ENCODE data around the gene RASAL2. TPM values are rescaled to one million over a fixed set of nuclear protein-coding genes. Genes with fewer than 3 reads are reported as not detected.

RASAL2 gene
- total and polyA plus RNA-seq, 9 of the 15 experiments (the other 6 are each of a cell fraction or from before 2014, with no cell fraction given), result 0.13 to 1.0 (median 0.62) TPM

DNA sequence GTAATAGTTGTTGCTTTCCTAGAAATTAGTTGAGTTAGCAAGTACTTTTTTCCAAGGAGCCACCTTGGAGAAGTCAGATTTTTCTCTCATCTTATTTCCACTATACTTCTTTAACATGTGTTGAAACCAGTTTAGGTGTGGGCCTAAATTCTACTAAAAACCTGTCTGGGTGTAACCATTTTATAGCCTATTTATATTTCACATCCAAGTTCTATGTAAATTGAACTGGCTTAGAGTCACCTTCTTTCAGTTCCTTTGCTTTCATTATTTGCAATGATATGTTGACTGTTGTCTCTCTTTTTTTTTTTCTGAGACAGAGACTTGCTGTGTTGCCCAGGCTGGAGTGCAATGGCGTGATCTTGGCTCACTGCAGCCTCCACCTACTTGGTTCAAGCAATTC lies 207.2 kb downstream of the RASAL2 start:
- Histone ChIP-seq H3K27me3 (ENCODE audit: control insufficient read depth in 2 of 2, insufficient read depth in 2 of 2, low read length in 2 of 2) (no peaks in the 10 kb centered on the region), H2AFZ (ENCODE audit: low read depth, low read length) (no peak overlapping the region), H3K9me1 (ENCODE audit: control insufficient read depth, insufficient read depth, low read length) (no peaks in the 10 kb centered on the region), H3K27ac (ENCODE audit: extremely low read depth, low read depth, low read length) (no peak overlapping the region), H3K4me3 (no peak overlapping the region), H4K20me1 (replicated peaks; ENCODE audit: control insufficient read depth, insufficient read depth, low read length) (no peaks in the 10 kb centered on the region), H3K4me1 (replicated peaks in 1 of 2; ENCODE audit: control insufficient read depth in 2 of 2, insufficient read depth in 2 of 2, low read length in 2 of 2) (no peaks in the 10 kb centered on the region), H3K9ac (ENCODE audit: insufficient read depth in 1 of 2, low read depth in 2 of 2, low read length in 2 of 2) (no peak overlapping the region), H3K9me3 (replicated peaks; ENCODE audit: control insufficient read depth, insufficient read depth, low read depth, low read length) (no peaks in the 10 kb centered on the region), H3K79me2 (ENCODE audit: control insufficient read depth, insufficient read depth, low read length) (no peaks in the 10 kb centered on the region), H3K4me2 (ENCODE audit: insufficient read depth, low read length) (no peak overlapping the region), H3K36me3 (ENCODE audit: control insufficient read depth, insufficient read depth, low read length) (no peaks in the 10 kb centered on the region)
- BruUV-seq (replicated peaks), result no TSS peak
- intact Hi-C loops (cut with micrococcal nuclease) (loop anchor here (10.0 kb wide), 2 partner anchors 704 to 1406 kb away; no protein-coding TSS in a partner anchor), in situ Hi-C loops (cut with MboI) (no loop called here)
- WGBS (ENCODE audit: insufficient coverage, low coverage, missing lambda C conversion rate), result 0% methylated on average over 1 of the region's 1 CpG
- CTCF ChIA-PET (ENCODE audit: low intra/inter-chr PET ratio), result no interaction called here
- no peak for ATAC-seq
- no peak for FAIRE-seq
- DNase-seq (ENCODE audit: extremely low read depth in 1 of 4, low spot score in 3 of 4), result no peak
- POLR2A ChIA-PET, result interaction anchor here (1.6 kb wide), 1 partner anchor 9 kb away, joined by 4 read pairs; no protein-coding TSS in a partner anchor
- TF ChIP-seq, protein P1, sequence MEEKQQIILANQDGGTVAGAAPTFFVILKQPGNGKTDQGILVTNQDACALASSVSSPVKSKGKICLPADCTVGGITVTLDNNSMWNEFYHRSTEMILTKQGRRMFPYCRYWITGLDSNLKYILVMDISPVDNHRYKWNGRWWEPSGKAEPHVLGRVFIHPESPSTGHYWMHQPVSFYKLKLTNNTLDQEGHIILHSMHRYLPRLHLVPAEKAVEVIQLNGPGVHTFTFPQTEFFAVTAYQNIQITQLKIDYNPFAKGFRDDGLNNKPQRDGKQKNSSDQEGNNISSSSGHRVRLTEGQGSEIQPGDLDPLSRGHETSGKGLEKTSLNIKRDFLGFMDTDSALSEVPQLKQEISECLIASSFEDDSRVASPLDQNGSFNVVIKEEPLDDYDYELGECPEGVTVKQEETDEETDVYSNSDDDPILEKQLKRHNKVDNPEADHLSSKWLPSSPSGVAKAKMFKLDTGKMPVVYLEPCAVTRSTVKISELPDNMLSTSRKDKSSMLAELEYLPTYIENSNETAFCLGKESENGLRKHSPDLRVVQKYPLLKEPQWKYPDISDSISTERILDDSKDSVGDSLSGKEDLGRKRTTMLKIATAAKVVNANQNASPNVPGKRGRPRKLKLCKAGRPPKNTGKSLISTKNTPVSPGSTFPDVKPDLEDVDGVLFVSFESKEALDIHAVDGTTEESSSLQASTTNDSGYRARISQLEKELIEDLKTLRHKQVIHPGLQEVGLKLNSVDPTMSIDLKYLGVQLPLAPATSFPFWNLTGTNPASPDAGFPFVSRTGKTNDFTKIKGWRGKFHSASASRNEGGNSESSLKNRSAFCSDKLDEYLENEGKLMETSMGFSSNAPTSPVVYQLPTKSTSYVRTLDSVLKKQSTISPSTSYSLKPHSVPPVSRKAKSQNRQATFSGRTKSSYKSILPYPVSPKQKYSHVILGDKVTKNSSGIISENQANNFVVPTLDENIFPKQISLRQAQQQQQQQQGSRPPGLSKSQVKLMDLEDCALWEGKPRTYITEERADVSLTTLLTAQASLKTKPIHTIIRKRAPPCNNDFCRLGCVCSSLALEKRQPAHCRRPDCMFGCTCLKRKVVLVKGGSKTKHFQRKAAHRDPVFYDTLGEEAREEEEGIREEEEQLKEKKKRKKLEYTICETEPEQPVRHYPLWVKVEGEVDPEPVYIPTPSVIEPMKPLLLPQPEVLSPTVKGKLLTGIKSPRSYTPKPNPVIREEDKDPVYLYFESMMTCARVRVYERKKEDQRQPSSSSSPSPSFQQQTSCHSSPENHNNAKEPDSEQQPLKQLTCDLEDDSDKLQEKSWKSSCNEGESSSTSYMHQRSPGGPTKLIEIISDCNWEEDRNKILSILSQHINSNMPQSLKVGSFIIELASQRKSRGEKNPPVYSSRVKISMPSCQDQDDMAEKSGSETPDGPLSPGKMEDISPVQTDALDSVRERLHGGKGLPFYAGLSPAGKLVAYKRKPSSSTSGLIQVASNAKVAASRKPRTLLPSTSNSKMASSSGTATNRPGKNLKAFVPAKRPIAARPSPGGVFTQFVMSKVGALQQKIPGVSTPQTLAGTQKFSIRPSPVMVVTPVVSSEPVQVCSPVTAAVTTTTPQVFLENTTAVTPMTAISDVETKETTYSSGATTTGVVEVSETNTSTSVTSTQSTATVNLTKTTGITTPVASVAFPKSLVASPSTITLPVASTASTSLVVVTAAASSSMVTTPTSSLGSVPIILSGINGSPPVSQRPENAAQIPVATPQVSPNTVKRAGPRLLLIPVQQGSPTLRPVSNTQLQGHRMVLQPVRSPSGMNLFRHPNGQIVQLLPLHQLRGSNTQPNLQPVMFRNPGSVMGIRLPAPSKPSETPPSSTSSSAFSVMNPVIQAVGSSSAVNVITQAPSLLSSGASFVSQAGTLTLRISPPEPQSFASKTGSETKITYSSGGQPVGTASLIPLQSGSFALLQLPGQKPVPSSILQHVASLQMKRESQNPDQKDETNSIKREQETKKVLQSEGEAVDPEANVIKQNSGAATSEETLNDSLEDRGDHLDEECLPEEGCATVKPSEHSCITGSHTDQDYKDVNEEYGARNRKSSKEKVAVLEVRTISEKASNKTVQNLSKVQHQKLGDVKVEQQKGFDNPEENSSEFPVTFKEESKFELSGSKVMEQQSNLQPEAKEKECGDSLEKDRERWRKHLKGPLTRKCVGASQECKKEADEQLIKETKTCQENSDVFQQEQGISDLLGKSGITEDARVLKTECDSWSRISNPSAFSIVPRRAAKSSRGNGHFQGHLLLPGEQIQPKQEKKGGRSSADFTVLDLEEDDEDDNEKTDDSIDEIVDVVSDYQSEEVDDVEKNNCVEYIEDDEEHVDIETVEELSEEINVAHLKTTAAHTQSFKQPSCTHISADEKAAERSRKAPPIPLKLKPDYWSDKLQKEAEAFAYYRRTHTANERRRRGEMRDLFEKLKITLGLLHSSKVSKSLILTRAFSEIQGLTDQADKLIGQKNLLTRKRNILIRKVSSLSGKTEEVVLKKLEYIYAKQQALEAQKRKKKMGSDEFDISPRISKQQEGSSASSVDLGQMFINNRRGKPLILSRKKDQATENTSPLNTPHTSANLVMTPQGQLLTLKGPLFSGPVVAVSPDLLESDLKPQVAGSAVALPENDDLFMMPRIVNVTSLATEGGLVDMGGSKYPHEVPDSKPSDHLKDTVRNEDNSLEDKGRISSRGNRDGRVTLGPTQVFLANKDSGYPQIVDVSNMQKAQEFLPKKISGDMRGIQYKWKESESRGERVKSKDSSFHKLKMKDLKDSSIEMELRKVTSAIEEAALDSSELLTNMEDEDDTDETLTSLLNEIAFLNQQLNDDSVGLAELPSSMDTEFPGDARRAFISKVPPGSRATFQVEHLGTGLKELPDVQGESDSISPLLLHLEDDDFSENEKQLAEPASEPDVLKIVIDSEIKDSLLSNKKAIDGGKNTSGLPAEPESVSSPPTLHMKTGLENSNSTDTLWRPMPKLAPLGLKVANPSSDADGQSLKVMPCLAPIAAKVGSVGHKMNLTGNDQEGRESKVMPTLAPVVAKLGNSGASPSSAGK (IDR thresholded peaks at IDR 0.05), result no peak
- no peak for TF ChIP-seq ZNF444 (CRISPR knock-in tag; IDR thresholded peaks at IDR 0.05)
- TF ChIP-seq, protein P2, sequence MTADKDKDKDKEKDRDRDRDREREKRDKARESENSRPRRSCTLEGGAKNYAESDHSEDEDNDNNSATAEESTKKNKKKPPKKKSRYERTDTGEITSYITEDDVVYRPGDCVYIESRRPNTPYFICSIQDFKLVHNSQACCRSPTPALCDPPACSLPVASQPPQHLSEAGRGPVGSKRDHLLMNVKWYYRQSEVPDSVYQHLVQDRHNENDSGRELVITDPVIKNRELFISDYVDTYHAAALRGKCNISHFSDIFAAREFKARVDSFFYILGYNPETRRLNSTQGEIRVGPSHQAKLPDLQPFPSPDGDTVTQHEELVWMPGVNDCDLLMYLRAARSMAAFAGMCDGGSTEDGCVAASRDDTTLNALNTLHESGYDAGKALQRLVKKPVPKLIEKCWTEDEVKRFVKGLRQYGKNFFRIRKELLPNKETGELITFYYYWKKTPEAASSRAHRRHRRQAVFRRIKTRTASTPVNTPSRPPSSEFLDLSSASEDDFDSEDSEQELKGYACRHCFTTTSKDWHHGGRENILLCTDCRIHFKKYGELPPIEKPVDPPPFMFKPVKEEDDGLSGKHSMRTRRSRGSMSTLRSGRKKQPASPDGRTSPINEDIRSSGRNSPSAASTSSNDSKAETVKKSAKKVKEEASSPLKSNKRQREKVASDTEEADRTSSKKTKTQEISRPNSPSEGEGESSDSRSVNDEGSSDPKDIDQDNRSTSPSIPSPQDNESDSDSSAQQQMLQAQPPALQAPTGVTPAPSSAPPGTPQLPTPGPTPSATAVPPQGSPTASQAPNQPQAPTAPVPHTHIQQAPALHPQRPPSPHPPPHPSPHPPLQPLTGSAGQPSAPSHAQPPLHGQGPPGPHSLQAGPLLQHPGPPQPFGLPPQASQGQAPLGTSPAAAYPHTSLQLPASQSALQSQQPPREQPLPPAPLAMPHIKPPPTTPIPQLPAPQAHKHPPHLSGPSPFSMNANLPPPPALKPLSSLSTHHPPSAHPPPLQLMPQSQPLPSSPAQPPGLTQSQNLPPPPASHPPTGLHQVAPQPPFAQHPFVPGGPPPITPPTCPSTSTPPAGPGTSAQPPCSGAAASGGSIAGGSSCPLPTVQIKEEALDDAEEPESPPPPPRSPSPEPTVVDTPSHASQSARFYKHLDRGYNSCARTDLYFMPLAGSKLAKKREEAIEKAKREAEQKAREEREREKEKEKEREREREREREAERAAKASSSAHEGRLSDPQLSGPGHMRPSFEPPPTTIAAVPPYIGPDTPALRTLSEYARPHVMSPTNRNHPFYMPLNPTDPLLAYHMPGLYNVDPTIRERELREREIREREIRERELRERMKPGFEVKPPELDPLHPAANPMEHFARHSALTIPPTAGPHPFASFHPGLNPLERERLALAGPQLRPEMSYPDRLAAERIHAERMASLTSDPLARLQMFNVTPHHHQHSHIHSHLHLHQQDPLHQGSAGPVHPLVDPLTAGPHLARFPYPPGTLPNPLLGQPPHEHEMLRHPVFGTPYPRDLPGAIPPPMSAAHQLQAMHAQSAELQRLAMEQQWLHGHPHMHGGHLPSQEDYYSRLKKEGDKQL (CRISPR knock-in tag; IDR thresholded peaks at IDR 0.05; ENCODE audit: borderline replicate concordance), result no peak

Data from K562 (cell line).